ENCODE data around the gene OR5B12. TPM values are rescaled to one million over a fixed set of nuclear protein-coding genes. Genes with fewer than 3 reads are reported as not detected.

The OR5B12 gene
- total and polyA plus RNA-seq, 10 donors = 0.08 TPM; not detected in 9

DNA sequence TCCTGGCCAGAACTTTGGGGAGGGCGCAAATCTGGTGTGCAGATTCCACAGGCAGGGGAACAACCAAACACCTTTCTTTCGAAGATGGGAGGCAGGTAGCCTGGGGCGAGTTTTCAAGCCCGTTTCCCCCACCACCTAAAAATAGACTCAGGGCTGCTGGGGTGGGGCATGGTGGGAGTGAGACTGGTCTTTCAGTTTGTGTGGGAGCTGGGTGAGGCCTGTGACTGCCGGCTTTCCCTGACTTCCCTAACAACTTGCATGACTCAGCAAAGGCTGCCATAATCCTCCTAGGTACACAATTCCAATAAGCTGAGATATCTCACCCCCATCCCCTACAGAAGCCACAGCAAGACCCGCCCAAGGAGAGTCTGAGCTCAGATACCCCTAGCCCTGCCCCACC is 4.3 kb upstream of the OR5B12 start:
- no peak overlapping the region for H3K27ac ChIP-seq
- intact Hi-C loops (cut with DNase I; ENCODE audit: low total_unique reads) = no loop called here
- TF ChIP-seq POLR2A (IDR thresholded peaks at IDR 0.05) (no peak), POLR2AphosphoS5 (IDR thresholded peaks at IDR 0.05) (no peak)
- TF ChIP-seq, protein P1, sequence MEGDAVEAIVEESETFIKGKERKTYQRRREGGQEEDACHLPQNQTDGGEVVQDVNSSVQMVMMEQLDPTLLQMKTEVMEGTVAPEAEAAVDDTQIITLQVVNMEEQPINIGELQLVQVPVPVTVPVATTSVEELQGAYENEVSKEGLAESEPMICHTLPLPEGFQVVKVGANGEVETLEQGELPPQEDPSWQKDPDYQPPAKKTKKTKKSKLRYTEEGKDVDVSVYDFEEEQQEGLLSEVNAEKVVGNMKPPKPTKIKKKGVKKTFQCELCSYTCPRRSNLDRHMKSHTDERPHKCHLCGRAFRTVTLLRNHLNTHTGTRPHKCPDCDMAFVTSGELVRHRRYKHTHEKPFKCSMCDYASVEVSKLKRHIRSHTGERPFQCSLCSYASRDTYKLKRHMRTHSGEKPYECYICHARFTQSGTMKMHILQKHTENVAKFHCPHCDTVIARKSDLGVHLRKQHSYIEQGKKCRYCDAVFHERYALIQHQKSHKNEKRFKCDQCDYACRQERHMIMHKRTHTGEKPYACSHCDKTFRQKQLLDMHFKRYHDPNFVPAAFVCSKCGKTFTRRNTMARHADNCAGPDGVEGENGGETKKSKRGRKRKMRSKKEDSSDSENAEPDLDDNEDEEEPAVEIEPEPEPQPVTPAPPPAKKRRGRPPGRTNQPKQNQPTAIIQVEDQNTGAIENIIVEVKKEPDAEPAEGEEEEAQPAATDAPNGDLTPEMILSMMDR (IDR thresholded peaks at IDR 0.05 in 8 of 11, conservative IDR thresholded peaks at IDR 0.05 in 3 of 11) = no peak
- 72 to 90% (median 83%) methylated on average over 6 of the region's 6 CpGs for WGBS, 5 donors
- H3K4me3 ChIP-seq = no peak overlapping the region
- no peaks in the 10 kb centered on the region for H3K4me1 ChIP-seq
- peaks cover 0 to 60% (median 28%) of the 10 kb centered on the region in 8 donors for H3K9me3 ChIP-seq
- H3K27me3 ChIP-seq (replicated peaks in 1 of 7) = no peaks in the 10 kb centered on the region
- H3K36me3 ChIP-seq = no peaks in the 10 kb centered on the region
- no peak for DNase-seq

DNA sequence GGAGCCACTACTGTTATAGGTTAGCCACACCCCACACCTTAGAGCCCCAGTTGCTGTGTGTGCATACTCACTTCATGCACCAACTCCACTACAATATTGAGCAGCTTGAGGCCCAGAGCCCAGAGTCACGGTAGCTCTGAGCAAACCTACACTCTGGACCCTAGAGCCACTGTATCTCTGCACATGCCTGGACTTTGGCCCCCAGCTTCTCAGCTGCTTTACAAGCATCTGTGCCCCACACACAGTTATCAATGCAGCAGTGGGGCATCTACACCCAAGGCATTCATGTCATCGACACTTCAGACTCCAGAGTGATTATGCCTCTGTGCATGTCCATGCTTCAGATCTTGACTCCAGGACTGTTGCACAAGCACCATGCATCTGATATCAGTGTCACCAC is 2.3 kb upstream of the OR5B12 start:
- DNase-seq = no peak
- H3K36me3 ChIP-seq = no peaks in the 10 kb centered on the region
- TF ChIP-seq, protein P1 (IDR thresholded peaks at IDR 0.05 in 8 of 11, conservative IDR thresholded peaks at IDR 0.05 in 3 of 11) = no peak
- TF ChIP-seq POLR2A (IDR thresholded peaks at IDR 0.05) (no peak), POLR2AphosphoS5 (IDR thresholded peaks at IDR 0.05) (no peak)
- peaks cover 0 to 50% (median 27%) of the 10 kb centered on the region in 8 donors for H3K9me3 ChIP-seq
- no peaks in the 10 kb centered on the region for H3K4me1 ChIP-seq
- 88 to 92% (median 88%) methylated on average over 2 of the region's 2 CpGs for WGBS, 5 donors
- H3K4me3 ChIP-seq = no peak overlapping the region
- no peaks in the 10 kb centered on the region for H3K27me3 ChIP-seq (replicated peaks in 1 of 7)
- no peak overlapping the region for H3K27ac ChIP-seq
- intact Hi-C loops (cut with DNase I; ENCODE audit: low total_unique reads) = no loop called here

DNA sequence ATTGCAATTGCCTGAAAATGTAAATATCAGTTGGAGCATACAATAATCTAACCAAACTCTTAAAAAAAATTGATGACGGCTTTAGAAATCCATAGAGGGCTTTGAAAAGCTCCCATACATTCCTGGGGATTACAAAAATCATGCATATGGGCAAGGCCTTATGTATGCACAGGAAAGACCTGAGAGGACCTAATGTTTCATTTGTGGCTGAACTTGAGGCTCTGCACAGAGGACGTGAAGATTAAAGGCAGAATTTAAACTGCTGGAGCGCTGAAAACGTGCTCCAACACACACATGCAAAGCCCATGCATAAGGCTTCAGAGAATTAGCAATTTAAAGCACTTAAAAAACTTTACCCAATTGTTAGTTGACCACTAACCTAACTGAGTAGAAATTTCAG is 3.5 kb downstream of the OR5B12 start:
- Histone ChIP-seq H3K4me3 (no peak overlapping the region), H3K27ac (no peak overlapping the region), H3K4me1 (no peaks in the 10 kb centered on the region), H3K36me3 (no peaks in the 10 kb centered on the region), H3K27me3 (replicated peaks in 1 of 7) (no peaks in the 10 kb centered on the region), H3K9me3 (peaks cover 2 to 24% (median 15%) of the 10 kb centered on the region in 8 donors)
- DNase-seq = no peak
- WGBS, 5 donors = 31 to 74% (median 48%) methylated on average over 4 of the region's 4 CpGs
- TF ChIP-seq POLR2A (IDR thresholded peaks at IDR 0.05) = no peak
- intact Hi-C loops (cut with DNase I; ENCODE audit: low total_unique reads) = no loop called here

DNA sequence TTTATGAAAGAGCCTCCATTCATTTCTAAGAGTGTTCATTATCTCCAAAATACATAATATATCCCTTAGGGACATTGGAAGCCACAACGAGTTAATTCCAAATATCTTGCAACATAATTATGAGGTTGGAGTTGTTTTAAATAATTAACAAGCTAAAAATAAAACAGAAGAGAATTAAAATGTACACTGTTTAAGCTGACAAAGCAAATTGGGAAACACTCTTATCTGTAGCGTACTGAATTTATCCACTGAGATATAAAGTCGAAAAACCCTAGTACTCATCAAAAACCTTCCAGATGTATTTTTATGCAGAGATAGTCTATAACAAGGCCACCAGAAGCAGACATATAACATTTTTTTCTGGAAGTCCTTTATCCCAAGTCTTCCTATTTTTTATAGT is 7.8 kb downstream of the OR5B12 start:
- intact Hi-C loops (cut with DNase I; ENCODE audit: low total_unique reads) = no loop called here

More for the DNA sequence above, 7.8 kb downstream of the OR5B12 start:
- no peaks in the 10 kb centered on the region for H3K27me3 ChIP-seq (replicated peaks in 1 of 7)
- 82 to 88% (median 85%) methylated on average over 3 of the region's 3 CpGs for WGBS, 5 donors
- DNase-seq = no peak
- no peak for TF ChIP-seq POLR2A (IDR thresholded peaks at IDR 0.05)
- TF ChIP-seq POLR2AphosphoS5 (IDR thresholded peaks at IDR 0.05) = no peak
- TF ChIP-seq, protein P1 (IDR thresholded peaks at IDR 0.05 in 8 of 11, conservative IDR thresholded peaks at IDR 0.05 in 3 of 11) = no peak
- no peaks in the 10 kb centered on the region for H3K36me3 ChIP-seq
- H3K4me1 ChIP-seq = no peaks in the 10 kb centered on the region
- no peak overlapping the region for H3K4me3 ChIP-seq
- peaks cover 2 to 32% (median 17%) of the 10 kb centered on the region in 8 donors for H3K9me3 ChIP-seq
- H3K27ac ChIP-seq = no peak overlapping the region
